HEK293 (cell line): ENCODE measurements around the gene GMPPA.

Experiments used
- CTCF ChIA-PET: fragments of 350-600 bp; formaldehyde crosslinking; extraction: SDS; loops from one replicate; lab custom pipeline; 2021; ENCODE audit warnings: antibody characterized with exemption; lab: Yijun Ruan, JAX
- POLR2A ChIA-PET: fragments of 300-600 bp; formaldehyde crosslinking; extraction: SDS; loops from one replicate; lab custom pipeline; 2020; ENCODE audit warnings: antibody characterized with exemption, inconsistent platforms; lab: Yijun Ruan, JAX
- H3K27ac ChIP-seq: fragments of 200-500 bp; sonication (Bioruptor generic); 2 replicates; pipeline ENCODE4 v1.5.1; 2014; ENCODE audit warnings: low read depth, low read length, control low read depth, inconsistent platforms; ENCODE audit errors: extremely low read depth
- H3K36me3 ChIP-seq, 2 experiments: fragments of 200-500 bp in 1 of 2; sonication (Bioruptor generic) in 1 of 2; 1 replicate in 1 of 2; 2 replicates in 1 of 2; pipeline ENCODE4 v1.5.1; 2014 to 2017; ENCODE audit warnings: inconsistent platforms in 2 of 2, low read length in 2 of 2; ENCODE audit not compliant: control insufficient read depth in 2 of 2, insufficient read depth in 1 of 2
- H3K4me1 ChIP-seq: fragments of 200-500 bp; sonication (Bioruptor generic); 2 replicates; pipeline ENCODE4 v1.5.1; 2014; ENCODE audit warnings: mild to moderate bottlenecking, low read length, inconsistent platforms; ENCODE audit not compliant: control insufficient read depth, insufficient read depth
- H3K4me3 ChIP-seq: 2 replicates; pipeline ENCODE4 v1.5.1; 2011; ENCODE audit warnings: low read depth, mild to moderate bottlenecking, control low read depth, low read length, moderate library complexity
- H3K9me3 ChIP-seq: fragments of 200-500 bp; sonication (Bioruptor generic); 2 replicates; pipeline ENCODE4 v1.5.1; 2014; ENCODE audit warnings: low read depth, low read length, inconsistent platforms; ENCODE audit not compliant: control insufficient read depth, insufficient read depth
- EGR2 ChIP-seq: fragments of 450-650 bp; formaldehyde crosslinking; IDR thresholded peaks from 2 replicates; pipeline ENCODE4 v1.5.1; 2016; ENCODE audit warnings: low read depth, missing biosample characterization, missing genetic modification characterization
- HOXA7 ChIP-seq: sonication (generic); formaldehyde crosslinking; IDR thresholded peaks from 2 replicates; pipeline ENCODE4 v1.8.1; 2022; ENCODE audit warnings: missing genetic modification reagents, borderline replicate concordance
- MZF1 ChIP-seq: fragments of 450-650 bp; formaldehyde crosslinking; IDR thresholded peaks from 2 replicates; pipeline ENCODE4 v1.5.1; 2017; ENCODE audit warnings: missing biosample characterization, missing genetic modification characterization, borderline replicate concordance
- PRDM1 ChIP-seq: fragments of 450-650 bp; formaldehyde crosslinking; IDR thresholded peaks from 2 replicates; pipeline ENCODE4; 2016; ENCODE audit warnings: missing biosample characterization, missing genetic modification characterization
- PRDM6 ChIP-seq: fragments of 450-650 bp; formaldehyde crosslinking; IDR thresholded peaks from 2 replicates; pipeline ENCODE4 v1.5.1; 2017; ENCODE audit warnings: missing biosample characterization, missing genetic modification characterization
- SALL2 ChIP-seq: fragments of 450-650 bp; formaldehyde crosslinking; IDR thresholded peaks from 2 replicates; pipeline ENCODE4 v1.5.0; 2017; ENCODE audit warnings: missing biosample characterization, mild to moderate bottlenecking, missing genetic modification characterization, borderline replicate concordance
- SCRT1 ChIP-seq: fragments of 450-650 bp; formaldehyde crosslinking; IDR thresholded peaks from 2 replicates; pipeline ENCODE4 v1.5.1; 2016; ENCODE audit warnings: missing biosample characterization, missing genetic modification characterization, borderline replicate concordance
- SCRT2 ChIP-seq: fragments of 450-650 bp; formaldehyde crosslinking; IDR thresholded peaks from 2 replicates; pipeline ENCODE4 v1.5.1; 2016; ENCODE audit warnings: missing biosample characterization, missing genetic modification characterization
- SETDB1 ChIP-seq: IDR thresholded peaks from one replicate; pipeline ENCODE4 v1.6.1; 2017; ENCODE audit warnings: mild to moderate bottlenecking, low read length, moderate library complexity, mixed read lengths; ENCODE audit not compliant: insufficient read length
- TCF7L2 ChIP-seq: IDR thresholded peaks from 2 replicates; pipeline ENCODE4 v1.6.1; 2011; ENCODE audit warnings: low read depth, mild to moderate bottlenecking, inconsistent platforms, low read length, moderate library complexity, borderline replicate concordance
- YY1 ChIP-seq: fragments of 450-650 bp; formaldehyde crosslinking; IDR thresholded peaks from 2 replicates; pipeline ENCODE4 v1.5.1; 2018; ENCODE audit warnings: missing biosample characterization, missing genetic modification characterization
- ZBTB8A ChIP-seq: fragments of 450-650 bp; formaldehyde crosslinking; IDR thresholded peaks from 2 replicates; pipeline ENCODE4 v1.5.1; 2016; ENCODE audit warnings: missing biosample characterization, missing genetic modification characterization
- ZNF114 ChIP-seq: fragments of 450-650 bp; formaldehyde crosslinking; IDR thresholded peaks from 2 replicates; pipeline ENCODE4 v1.5.0; 2017; ENCODE audit warnings: missing biosample characterization, missing genetic modification characterization
- ZNF202 ChIP-seq: fragments of 450-650 bp; formaldehyde crosslinking; IDR thresholded peaks from 2 replicates; pipeline ENCODE4 v1.5.1; 2016; ENCODE audit warnings: missing biosample characterization, missing genetic modification characterization, borderline replicate concordance
- ZNF221 ChIP-seq: fragments of 450-650 bp; formaldehyde crosslinking; IDR thresholded peaks from 2 replicates; pipeline ENCODE4 v1.5.1; 2017; ENCODE audit warnings: missing biosample characterization, missing genetic modification characterization, borderline replicate concordance
- ZNF23 ChIP-seq: fragments of 450-650 bp; formaldehyde crosslinking; IDR thresholded peaks from 2 replicates; pipeline ENCODE4 v1.5.1; 2016; ENCODE audit warnings: missing biosample characterization, missing genetic modification characterization, borderline replicate concordance
- ZNF280D ChIP-seq: fragments of 450-650 bp; formaldehyde crosslinking; IDR thresholded peaks from 2 replicates; pipeline ENCODE4 v1.5.1; 2016; ENCODE audit warnings: missing biosample characterization, missing genetic modification characterization
- ZNF37A ChIP-seq: fragments of 450-650 bp; IDR thresholded peaks from 2 replicates; pipeline ENCODE4 v1.5.1; 2018; ENCODE audit warnings: missing biosample characterization, missing genetic modification characterization
- ZNF398 ChIP-seq: fragments of 450-650 bp; formaldehyde crosslinking; IDR thresholded peaks from 2 replicates; pipeline ENCODE4 v1.5.1; 2017; ENCODE audit warnings: missing biosample characterization, missing genetic modification characterization
- ZNF549 ChIP-seq: fragments of 450-650 bp; IDR thresholded peaks from 2 replicates; pipeline ENCODE4 v1.5.1; 2018; ENCODE audit warnings: missing biosample characterization, missing genetic modification characterization, mild to moderate bottlenecking, inconsistent platforms, moderate library complexity
- ZNF585B ChIP-seq: fragments of 450-650 bp; formaldehyde crosslinking; IDR thresholded peaks from 2 replicates; pipeline ENCODE4 v1.5.1; 2016; ENCODE audit warnings: missing biosample characterization, missing genetic modification characterization
- ZNF610 ChIP-seq: fragments of 450-650 bp; formaldehyde crosslinking; IDR thresholded peaks from 2 replicates; pipeline ENCODE4 v1.5.1; 2016; ENCODE audit warnings: missing biosample characterization, missing genetic modification characterization, borderline replicate concordance
- ZNF623 ChIP-seq: fragments of 450-650 bp; formaldehyde crosslinking; IDR thresholded peaks from 2 replicates; pipeline ENCODE4 v1.5.1; 2016; ENCODE audit warnings: missing biosample characterization, missing genetic modification characterization
- ZNF777 ChIP-seq: fragments of 450-650 bp; formaldehyde crosslinking; IDR thresholded peaks from 2 replicates; pipeline ENCODE4 v1.5.1; 2017; ENCODE audit warnings: missing biosample characterization, missing genetic modification characterization, borderline replicate concordance
- ZSCAN23 ChIP-seq: fragments of 450-650 bp; formaldehyde crosslinking; IDR thresholded peaks from 2 replicates; pipeline ENCODE4 v1.5.1; 2016; ENCODE audit warnings: missing biosample characterization, missing genetic modification characterization

GMPPA gene

GRCh38 chr2:219541611-219542180, 43.0 kb downstream of the GMPPA start (continued):
- TF ChIP-seq ZNF37A = no peak
- no peak for TF ChIP-seq SCRT1 (tag by site-specific recombination)
- no peak for TF ChIP-seq MZF1
- TF ChIP-seq TCF7L2 = no peak
- TF ChIP-seq ZNF585B = no peak
- no peak for TF ChIP-seq ZNF398 (tag by site-specific recombination)

GRCh38 chr2:219542931-219543595, 44.4 kb downstream of the GMPPA start:
- ChIA-PET POLR2A (interaction anchor here (0.7 to 2.1 kb wide), 6 partner anchors 9 to 98 kb away, joined by 3 to 18 read pairs (median 7); partner anchors contain the start of genes OBSL1 and STK11IP), CTCF (interaction anchor here (0.6 to 7.2 kb wide), 11 partner anchors 9 to 1548 kb away, joined by 3 to 112 read pairs (median 6); a partner anchor contains a TSS)
- Histone ChIP-seq H3K36me3 (peaks cover 0 to 34% of the 10 kb centered on the region in 2 experiments; a peak in 1 of 3 replicates), H3K9me3 (no peaks in the 10 kb centered on the region), H3K4me3 (peak overlapping the region; percentile 69), H3K4me1 (no peaks in the 10 kb centered on the region), H3K27ac (peak overlapping the region; percentile 73; the same call in 1 of the 2 replicates)
- TF ChIP-seq SCRT2 (tag by site-specific recombination) (no peak), ZNF23 (tag by site-specific recombination) (no peak), ZNF37A (no peak), ZNF280D (no peak), YY1 (no peak), ZNF398 (tag by site-specific recombination) (no peak), EGR2 (tag by site-specific recombination) (no peak), ZNF549 (no peak), ZSCAN23 (no peak), ZNF114 (tag by site-specific recombination) (no peak), HOXA7 (CRISPR knock-in tag) (no peak), SALL2 (tag by site-specific recombination) (no peak), PRDM1 (tag by site-specific recombination) (no peak), ZNF221 (no peak), ZNF623 (tag by site-specific recombination) (no peak), ZBTB8A (0 out of 2 replicates have a peak, but pooled peaks have one; percentile 29), ZNF610 (tag by site-specific recombination) (no peak), ZNF202 (no peak), ZNF777 (no peak), SETDB1 (no peak), PRDM6 (tag by site-specific recombination) (no peak)
